Esophagus muscularis mucosa (tissue), 4 donors: ENCODE results near the gene ARIH1. TPM values are rescaled to one million over a fixed set of nuclear protein-coding genes. Genes with fewer than 3 reads are reported as not detected.
A peak's percentile ranks its signal among the peaks of the same experiment; 100 is the strongest.

Experiments
- DNase-seq: peaks from one replicate; pipeline ENCODE4 v3.0.0-alpha.2; 2017; ENCODE audit errors: extremely low spot score
- H3K27ac ChIP-seq, 4 donors: fragments of 200-600 bp; sonication (generic); replicated peaks in 1 of 4; 1 replicate in 3 of 4; 2 replicates in 1 of 4; pipeline ENCODE4 v1.5.1; 2016 to 2019; ENCODE audit warnings: mild to moderate bottlenecking in 1 of 4
- H3K27me3 ChIP-seq, 4 donors: fragments of 200-600 bp; sonication (generic); one replicate each; pipeline versions ENCODE4 v1.5.1 to v1.6.0; 2016 to 2019
- H3K36me3 ChIP-seq, 4 donors: fragments of 200-600 bp; sonication (generic); one replicate each; pipeline ENCODE4 v1.5.1; 2016 to 2019
- H3K4me1 ChIP-seq, 4 donors: fragments of 200-600 bp; sonication (generic); one replicate each; pipeline ENCODE4 v1.5.1; 2016 to 2019
- H3K4me3 ChIP-seq, 4 donors: fragments of 200-600 bp; sonication (generic); 1 replicate in 2 of 4; 2 replicates in 2 of 4; pipeline ENCODE4 v1.5.1; 2016 to 2019; ENCODE audit warnings: mild to moderate bottlenecking in 4 of 4, moderate library complexity in 1 of 4
- H3K9me3 ChIP-seq, 4 donors: fragments of 200-600 bp; sonication (generic); 1 replicate in 3 of 4; 2 replicates in 1 of 4; pipeline ENCODE4 v1.5.1; 2016 to 2019
- CTCF ChIP-seq, 3 experiments: fragments of 200-600 bp in 2 of 3; fragments of 450-650 bp in 1 of 3; sonication (generic) in 2 of 3; IDR thresholded peaks; one replicate each; pipeline ENCODE4 v1.5.1; 2017 to 2019; ENCODE audit warnings: antibody characterized with exemption in 3 of 3, mild to moderate bottlenecking in 2 of 3, moderate library complexity in 1 of 3
- EP300 ChIP-seq: sonication (generic); formaldehyde crosslinking; IDR thresholded peaks from one replicate; pipeline ENCODE4 v1.6.1; 2017; ENCODE audit warnings: antibody characterized with exemption
- POLR2A ChIP-seq: fragments of 450-650 bp; IDR thresholded peaks from one replicate; pipeline ENCODE4 v1.6.1; 2017; ENCODE audit warnings: antibody characterized with exemption, moderate library complexity, mild to moderate bottlenecking, low read depth
- POLR2AphosphoS5 ChIP-seq, 2 donors: sonication (generic); formaldehyde crosslinking; IDR thresholded peaks; one replicate each; pipeline ENCODE4 v1.6.1; 2017; ENCODE audit warnings: antibody characterized with exemption in 2 of 2
- WGBS: methylation state at CpG from one replicate; pipeline ENCODE4 v1.1.5; 2018; 5-methylcytosine and 5-hydroxymethylcytosine counted together
- intact Hi-C: fragments of 100-400 bp; cut with DNase I; formaldehyde crosslinking; loops from one replicate; pipeline ENCODE4 v1.15.1; 2023
- total RNA-seq, 4 donors: library from RNA; depleted of rRNA; stranded (reverse); fragments of >200 nt; gene quantifications; one replicate each; pipeline versions ENCODE4 v1.1.0 to v1.2.1, GENCODE V29; 2016

Gene ARIH1
- total RNA-seq, 4 donors from 2014 or later, result 37.4 to 59.9 (median 43.3) TPM

GRCh38 chr15:72516777-72517176, 42.6 kb downstream of the ARIH1 start:
- H3K27me3 ChIP-seq, result no peaks in the 10 kb centered on the region
- H3K36me3 ChIP-seq, result peaks cover 0 to 4% (median 0%) of the 10 kb centered on the region in 4 donors
- H3K9me3 ChIP-seq, result no peaks in the 10 kb centered on the region
- H3K4me3 ChIP-seq, result no peak overlapping the region
- peaks cover 30 to 50% (median 47%) of the 10 kb centered on the region in 4 donors for H3K4me1 ChIP-seq
- WGBS, result 78% methylated on average over 2 of the region's 2 CpGs
- no peak for DNase-seq
- intact Hi-C loops, result no loop called here
- TF ChIP-seq CTCF (IDR thresholded peaks at IDR 0.05) (no peak), POLR2A (no peak), POLR2AphosphoS5 (IDR thresholded peaks at IDR 0.05) (no peak), EP300 (no peak)
- no peak overlapping the region for H3K27ac ChIP-seq

GRCh38 chr15:72521682-72522081, 47.6 kb downstream of the ARIH1 start:
- no peaks in the 10 kb centered on the region for H3K9me3 ChIP-seq
- peaks cover 2 to 22% (median 10%) of the 10 kb centered on the region in 4 donors for H3K4me1 ChIP-seq
- no peak for DNase-seq
- H3K36me3 ChIP-seq, result peaks cover 0 to 10% (median 3%) of the 10 kb centered on the region in 4 donors
- no peaks in the 10 kb centered on the region for H3K27me3 ChIP-seq
- intact Hi-C loops, result no loop called here
- WGBS, result 64% methylated on average over 1 of the region's 1 CpG
- TF ChIP-seq CTCF (IDR thresholded peaks at IDR 0.05) (no peak), POLR2A (no peak), POLR2AphosphoS5 (IDR thresholded peaks at IDR 0.05) (no peak), EP300 (no peak)
- no peak overlapping the region for H3K27ac ChIP-seq
- no peak overlapping the region for H3K4me3 ChIP-seq

GRCh38 chr15:72532991-72533601, 59.0 kb downstream of the ARIH1 start:
- Histone ChIP-seq H3K4me3 (no peak overlapping the region), H3K9me3 (no peaks in the 10 kb centered on the region), H3K27ac (no peak overlapping the region), H3K36me3 (no peaks in the 10 kb centered on the region), H3K27me3 (no peaks in the 10 kb centered on the region), H3K4me1 (peaks cover 0 to 9% (median 2%) of the 10 kb centered on the region in 4 donors)
- no peak for DNase-seq
- intact Hi-C loops, result loop anchor here (10.0 kb wide), 1 partner anchor 48 kb away; no protein-coding TSS in a partner anchor
- TF ChIP-seq POLR2AphosphoS5 (IDR thresholded peaks at IDR 0.05), result no peak
- peak; percentile 24 to 34 (median 29) for TF ChIP-seq CTCF (IDR thresholded peaks at IDR 0.05)
- WGBS, result 99% methylated on average over 5 of the region's 5 CpGs

- Histone ChIP-seq H3K9me3 (no peaks in the 10 kb centered on the region), H3K27ac (no peak overlapping the region), H3K27me3 (no peaks in the 10 kb centered on the region), H3K4me1 (peaks cover 0 to 9% (median 4%) of the 10 kb centered on the region in 4 donors), H3K4me3 (no peak overlapping the region), H3K36me3 (no peaks in the 10 kb centered on the region)
- no peak for TF ChIP-seq CTCF (IDR thresholded peaks at IDR 0.05)
- no peak for TF ChIP-seq POLR2A
- no peak for TF ChIP-seq EP300
- no peak for TF ChIP-seq POLR2AphosphoS5 (IDR thresholded peaks at IDR 0.05)
- intact Hi-C loops, result loop anchor here (10.0 kb wide), 1 partner anchor 50 kb away; no protein-coding TSS in a partner anchor
- no peak for DNase-seq
- WGBS, result 93% methylated on average over 3 of the region's 3 CpGs
These were observed 60.4 kb downstream of the ARIH1 start for GRCh38 chr15:72534523-72534922.

- no peak overlapping the region for H3K27ac ChIP-seq
- no peaks in the 10 kb centered on the region for H3K27me3 ChIP-seq
- no peaks in the 10 kb centered on the region for H3K36me3 ChIP-seq
- intact Hi-C loops, result loop anchor here (10.0 kb wide), 1 partner anchor 51 kb away; no protein-coding TSS in a partner anchor
- H3K9me3 ChIP-seq, result peaks cover 0 to 7% (median 3%) of the 10 kb centered on the region in 4 donors
- peaks cover 0 to 9% (median 4%) of the 10 kb centered on the region in 4 donors for H3K4me1 ChIP-seq
- no peak for DNase-seq
- no peak overlapping the region for H3K4me3 ChIP-seq
- no peak for TF ChIP-seq POLR2A
- TF ChIP-seq EP300, result no peak
- 91% methylated on average over 3 of the region's 3 CpGs for WGBS
These were observed 61.8 kb downstream of the ARIH1 start for GRCh38 chr15:72535911-72536310.
